Kidney (tissue), 14 donors: ENCODE results near the gene TPPP2. TPM values are rescaled to one million over a fixed set of nuclear protein-coding genes. Genes with fewer than 3 reads are reported as not detected.
A peak's percentile ranks its signal among the peaks of the same experiment; 100 is the strongest.

Experiments used
- DNase-seq, 5 donors: peaks; one replicate each; pipeline ENCODE4 v3.0.0-alpha.2; 2013 to 2020
- FAIRE-seq: peaks from 2 replicates; lab custom pipeline; 2012; peaks lifted over from hg19 to GRCh38; lab: Jason Lieb, UNC
- H3K27ac ChIP-seq, 2 donors: one replicate each; pipeline ENCODE4 v1.7.0; 2013; ENCODE audit warnings: low read depth in 2 of 2, low read length in 2 of 2, inconsistent platforms in 1 of 2
- H3K27me3 ChIP-seq: one replicate; pipeline ENCODE4 v1.7.1; 2013; ENCODE audit warnings: low read length, inconsistent platforms; ENCODE audit not compliant: control insufficient read depth, insufficient read depth
- H3K36me3 ChIP-seq, 3 donors: one replicate each; pipeline versions ENCODE4 v1.7.0 to v1.7.1; 2013; ENCODE audit warnings: low read length in 3 of 3, control low read depth in 1 of 3, inconsistent platforms in 1 of 3; ENCODE audit not compliant: insufficient read depth in 3 of 3, control insufficient read depth in 2 of 3
- H3K4me1 ChIP-seq, 3 donors: one replicate each; pipeline versions ENCODE4 v1.7.0 to v1.7.1; 2013; ENCODE audit warnings: low read length in 3 of 3, inconsistent platforms in 1 of 3, low read depth in 1 of 3; ENCODE audit not compliant: control insufficient read depth in 2 of 3, insufficient read depth in 2 of 3
- H3K4me3 ChIP-seq, 3 donors: one replicate each; pipeline versions ENCODE4 v1.7.0 to v1.8.1; 2013; ENCODE audit warnings: low read length in 3 of 3, control low read depth in 1 of 3, inconsistent platforms in 1 of 3
- H3K9ac ChIP-seq, 3 donors: one replicate each; pipeline versions ENCODE4 v1.7.0 to v1.7.1; 2013; ENCODE audit warnings: low read length in 3 of 3, control low read depth in 1 of 3, inconsistent platforms in 1 of 3
- H3K9me3 ChIP-seq, 3 donors: one replicate each; pipeline versions ENCODE4 v1.7.0 to v1.7.1; 2013; ENCODE audit warnings: low read length in 3 of 3, control low read depth in 1 of 3, inconsistent platforms in 1 of 3; ENCODE audit not compliant: control insufficient read depth in 2 of 3, insufficient read depth in 1 of 3
- CTCF ChIP-seq: IDR thresholded peaks from 3 replicates; pipeline ENCODE4 v1.5.1; 2012; ENCODE audit warnings: mild to moderate bottlenecking, moderate library complexity, borderline replicate concordance; ENCODE audit not compliant: insufficient read depth; ENCODE audit errors: extremely low read depth
- intact Hi-C: fragments of 100-400 bp; cut with DNase I; formaldehyde crosslinking; loops from one replicate; pipeline ENCODE4 v1.11.1; 2022
- polyA plus RNA-seq: library from polyadenylated mRNA; stranded (reverse); fragments of 350-450 nt; fragmentation: Illumina TruSeq; extraction: RNeasy Lipid Tissue Mini Kit (QIAGEN cat#74804); gene quantifications from one replicate; pipeline ENCODE4 v1.2.3, GENCODE V29; 2014; ENCODE audit warnings: low read depth, low replicate concordance; ENCODE audit not compliant: insufficient read depth
- total RNA-seq: library from RNA; stranded (reverse); fragmentation: NEBNext Ultra II Directional; extraction: Animal tissue kit (Norgen Biotek cat#: 25700); gene quantifications from one replicate; pipeline ENCODE4 v1.2.1, GENCODE V29; 2021
- donor health status: control.
- donor health status: control.
- donor health status: control.
- donor health status: control.
- donor health status: control.
- donor health status: DM: yes; HTN: yes; CAD: no.
- donor health status: Normal renal cell carcinoma (clear cell type).

Gene TPPP2
- total and polyA plus RNA-seq, 2 donors from 2014 or later: 1.3 TPM; not detected in 1

GRCh38 chr14:21037156-21037555 is 7.1 kb downstream of the TPPP2 start:
- H3K9ac ChIP-seq: no peak overlapping the region
- DNase-seq: no peak
- H3K27ac ChIP-seq: peak overlapping the region in 1 of 2 donors; percentile 30
- intact Hi-C loops: no loop called here
- H3K4me1 ChIP-seq: peaks cover 7 to 17% (median 11%) of the 10 kb centered on the region in 3 donors
- no peak for FAIRE-seq
- no peak overlapping the region for H3K4me3 ChIP-seq
- no peaks in the 10 kb centered on the region for H3K36me3 ChIP-seq
- no peaks in the 10 kb centered on the region for H3K9me3 ChIP-seq
- H3K27me3 ChIP-seq: no peaks in the 10 kb centered on the region
- no peak for TF ChIP-seq CTCF

DNA sequence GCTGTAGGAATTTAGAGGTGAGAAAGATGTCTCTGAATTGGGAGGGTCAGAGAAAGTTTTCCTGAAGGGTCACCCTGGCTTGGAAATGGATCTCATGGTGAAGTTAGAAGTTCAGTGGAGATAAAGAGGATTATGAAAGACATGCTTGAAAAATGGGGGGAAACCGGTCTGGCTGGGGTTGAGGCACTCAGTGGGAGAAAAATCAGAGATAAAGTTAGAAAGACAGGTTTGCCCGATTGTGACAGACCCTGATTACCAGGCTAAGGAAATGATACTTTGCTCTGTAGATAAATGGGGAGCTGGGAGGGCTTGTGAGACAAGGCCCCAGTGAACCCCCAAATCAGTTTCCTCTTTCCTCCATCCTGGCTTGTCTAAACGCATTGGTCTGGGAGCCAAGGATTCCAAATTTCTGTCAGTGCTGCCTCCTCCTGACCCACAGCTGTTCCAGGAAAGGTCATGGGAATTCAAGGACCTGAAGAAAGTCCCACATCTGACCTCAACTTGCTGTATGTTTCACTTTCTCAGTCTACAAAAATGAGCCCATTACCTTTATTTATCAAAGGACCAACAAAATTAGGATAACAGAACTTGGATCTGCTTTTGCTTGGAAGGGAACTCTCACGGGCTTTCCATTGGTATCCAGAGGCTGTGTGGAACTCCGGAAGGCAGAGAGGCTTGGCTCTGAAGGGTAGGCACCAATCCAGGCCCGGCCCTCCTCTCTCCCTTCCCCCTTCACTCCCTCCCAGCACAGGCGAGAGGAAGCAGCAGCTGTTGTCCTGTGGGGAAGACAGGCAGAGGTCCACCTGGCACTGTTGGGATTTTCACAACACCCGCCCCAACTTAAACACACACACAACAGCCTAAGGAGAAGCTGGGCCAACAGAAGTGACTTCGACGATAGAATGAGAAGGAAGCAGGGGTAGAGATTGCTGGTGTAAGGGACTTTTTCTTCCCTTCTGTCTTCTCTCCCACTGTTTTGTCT is 8.7 kb downstream of the TPPP2 start:
- Histone ChIP-seq H3K27ac (peak overlapping the region; percentile 47 to 69), H3K4me3 (peak overlapping the region in 1 of 3 donors; percentile 7), H3K9me3 (no peaks in the 10 kb centered on the region), H3K27me3 (no peaks in the 10 kb centered on the region), H3K36me3 (no peaks in the 10 kb centered on the region), H3K9ac (peak overlapping the region in 2 of 3 donors; percentile 17 to 28), H3K4me1 (peaks cover 7 to 33% (median 21%) of the 10 kb centered on the region in 3 donors)
- FAIRE-seq: no peak
- intact Hi-C loops: no loop called here
- peak; percentile 65 to 88 (median 77) for DNase-seq
- no peak for TF ChIP-seq CTCF

DNA sequence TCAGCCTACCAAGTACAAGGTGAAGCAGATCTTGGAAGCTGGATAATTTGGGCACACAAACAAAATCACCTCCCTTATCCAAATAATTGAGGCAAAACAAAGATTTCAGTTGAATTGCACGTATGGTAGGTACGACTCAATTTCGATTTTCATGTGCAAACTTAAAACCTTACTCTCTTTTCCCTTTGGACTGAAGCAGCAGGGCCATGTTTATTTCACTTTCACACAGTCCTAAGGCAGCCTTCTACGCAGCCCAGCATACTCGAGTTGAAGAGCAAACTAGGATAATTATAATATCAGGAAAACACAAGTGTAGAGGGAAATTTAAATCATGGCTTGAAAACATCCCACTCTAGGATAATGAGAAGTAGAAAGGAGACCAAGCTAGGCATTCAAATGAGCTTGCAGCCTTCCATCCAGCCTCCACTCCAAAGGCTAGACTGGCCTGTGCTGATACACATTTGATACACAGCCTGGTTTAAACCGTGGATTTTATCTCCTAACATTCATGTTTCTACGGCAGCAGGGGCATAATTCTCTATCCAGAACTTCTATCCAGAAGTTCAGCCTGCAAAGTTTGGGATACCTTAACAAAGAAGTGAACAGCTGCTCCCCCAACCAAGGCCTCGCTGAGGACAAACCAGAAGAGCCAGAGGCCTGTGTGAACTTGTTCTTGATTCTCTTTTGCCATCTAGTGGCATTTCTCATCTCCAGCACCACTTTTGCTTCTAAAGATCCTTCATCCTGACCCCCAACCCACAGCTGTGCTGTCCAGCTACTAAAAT is 9.8 kb downstream of the TPPP2 start:
- H3K36me3 ChIP-seq: no peaks in the 10 kb centered on the region
- H3K4me3 ChIP-seq: no peak overlapping the region
- H3K4me1 ChIP-seq: peaks cover 7 to 41% (median 29%) of the 10 kb centered on the region in 3 donors
- peak; percentile 75 for TF ChIP-seq CTCF
- DNase-seq (peak in 4 of 5 donors; percentile 70 to 93 (median 80)), FAIRE-seq (peak; percentile 3)
- intact Hi-C loops: no loop called here
- no peaks in the 10 kb centered on the region for H3K9me3 ChIP-seq
- no peaks in the 10 kb centered on the region for H3K27me3 ChIP-seq
- H3K27ac ChIP-seq: peak overlapping the region; percentile 47 to 69
- peak overlapping the region in 1 of 3 donors; percentile 29 for H3K9ac ChIP-seq
